Fibroblast of lung (primary cell): ENCODE data around the gene SWT1. TPM values are rescaled to one million over a fixed set of nuclear protein-coding genes. Genes with fewer than 3 reads are reported as not detected.

Experiments used
- DNase-seq, 2 donors: peaks; one replicate each; pipeline versions ENCODE4 v3.0.0 to v3.0.0-alpha.2; 2010; ENCODE audit warnings: low read depth in 2 of 2
- H2AFZ ChIP-seq: 2 replicates; pipeline ENCODE4 v1.5.1; 2012; ENCODE audit warnings: low read length, control low read depth, inconsistent platforms
- H3K27ac ChIP-seq: 2 replicates; pipeline ENCODE4 v1.5.1; 2011; ENCODE audit warnings: low read length, control low read depth; ENCODE audit not compliant: insufficient read depth
- H3K27me3 ChIP-seq: 2 replicates; pipeline ENCODE4 v1.5.1; 2011; ENCODE audit warnings: mild to moderate bottlenecking, low read length; ENCODE audit not compliant: control insufficient read depth, insufficient read depth
- H3K36me3 ChIP-seq: 2 replicates; pipeline ENCODE4 v1.5.1; 2011; ENCODE audit warnings: low read length; ENCODE audit not compliant: control insufficient read depth, insufficient read depth
- H3K4me1 ChIP-seq: 2 replicates; pipeline ENCODE4 v1.5.1; 2011; ENCODE audit warnings: low read length; ENCODE audit not compliant: control insufficient read depth, insufficient read depth; ENCODE audit errors: extremely low read depth
- H3K4me2 ChIP-seq: 2 replicates; pipeline ENCODE4 v1.5.1; 2011; ENCODE audit warnings: low read length, control low read depth; ENCODE audit not compliant: insufficient read depth; ENCODE audit errors: extremely low read depth
- H3K4me3 ChIP-seq, 4 experiments: fragments of 200-600 bp in 1 of 4; sonication (generic) in 1 of 4; replicated peaks in 1 of 4; 2 replicates each; pipeline ENCODE4 v1.5.1; 2011 to 2016; ENCODE audit warnings: low read length in 4 of 4, low read depth in 3 of 4, mild to moderate bottlenecking in 3 of 4, control low read depth in 2 of 4, inconsistent platforms in 1 of 4, mixed read lengths in 1 of 4; ENCODE audit not compliant: insufficient read depth in 1 of 4; ENCODE audit errors: control extremely low read depth in 1 of 4
- H3K79me2 ChIP-seq: 2 replicates; pipeline ENCODE4 v1.5.1; 2012; ENCODE audit warnings: mild to moderate bottlenecking, low read length, inconsistent platforms; ENCODE audit not compliant: control insufficient read depth, insufficient read depth
- H3K9ac ChIP-seq: 2 replicates; pipeline ENCODE4 v1.5.1; 2011; ENCODE audit warnings: mild to moderate bottlenecking, low read length, control low read depth; ENCODE audit not compliant: insufficient read depth
- H3K9me3 ChIP-seq: 2 replicates; pipeline ENCODE4 v1.5.1; 2012; ENCODE audit warnings: low read depth, low read length; ENCODE audit not compliant: control insufficient read depth, insufficient read depth
- H4K20me1 ChIP-seq: 2 replicates; pipeline ENCODE4 v1.5.1; 2011; ENCODE audit warnings: low read length; ENCODE audit not compliant: control insufficient read depth, insufficient read depth; ENCODE audit errors: extremely low read depth
- EZH2 ChIP-seq: IDR thresholded peaks from 2 replicates; pipeline ENCODE4 v1.5.1; 2012; ENCODE audit warnings: low read length, control low read depth, mild to moderate bottlenecking; ENCODE audit errors: missing control alignments
- polyA plus RNA-seq, 2 donors: library from polyadenylated mRNA; depleted of rRNA in 1 of 2; stranded (reverse) in 1 of 2; unstranded in 1 of 2; fragments of >200 nt; gene quantifications; 2 replicates each; pipeline ENCODE4 v1.2.1, GENCODE V29; 2011 to 2012; ENCODE audit warnings: missing spikeins in 1 of 2
- total RNA-seq: library from RNA; depleted of rRNA; stranded (reverse); fragments of >200 nt; gene quantifications from 2 replicates; pipeline ENCODE4 v1.2.1, GENCODE V29; 2014
- TF ChIP-seq, protein P1 (sequence below), 2 donors: IDR thresholded peaks in 1 of 2; conservative IDR thresholded peaks in 1 of 2; 1 replicate in 1 of 2; 2 replicates in 1 of 2; pipeline ENCODE4 v1.5.1; 2011 to 2012; ENCODE audit warnings: low read length in 2 of 2, control low read depth in 1 of 2, inconsistent platforms in 1 of 2, low read depth in 1 of 2, mild to moderate bottlenecking in 1 of 2

The SWT1 gene
- total and polyA plus RNA-seq, 2 donors (not counting 1 experiment from before 2014, with no cell fraction given) = 3.4 to 8.4 TPM

GRCh38 chr1:185263780-185264179, 106.8 kb downstream of the SWT1 start:
- Histone ChIP-seq H3K4me2 (no peak overlapping the region), H3K9me3 (no peaks in the 10 kb centered on the region), H3K36me3 (no peaks in the 10 kb centered on the region), H3K27ac (no peak overlapping the region), H2AFZ (no peak overlapping the region), H3K9ac (no peak overlapping the region), H3K79me2 (no peaks in the 10 kb centered on the region), H3K4me1 (no peaks in the 10 kb centered on the region), H3K4me3 (no peak overlapping the region), H4K20me1 (no peaks in the 10 kb centered on the region), H3K27me3 (no peaks in the 10 kb centered on the region)
- DNase-seq = no peak
- TF ChIP-seq, protein P1, sequence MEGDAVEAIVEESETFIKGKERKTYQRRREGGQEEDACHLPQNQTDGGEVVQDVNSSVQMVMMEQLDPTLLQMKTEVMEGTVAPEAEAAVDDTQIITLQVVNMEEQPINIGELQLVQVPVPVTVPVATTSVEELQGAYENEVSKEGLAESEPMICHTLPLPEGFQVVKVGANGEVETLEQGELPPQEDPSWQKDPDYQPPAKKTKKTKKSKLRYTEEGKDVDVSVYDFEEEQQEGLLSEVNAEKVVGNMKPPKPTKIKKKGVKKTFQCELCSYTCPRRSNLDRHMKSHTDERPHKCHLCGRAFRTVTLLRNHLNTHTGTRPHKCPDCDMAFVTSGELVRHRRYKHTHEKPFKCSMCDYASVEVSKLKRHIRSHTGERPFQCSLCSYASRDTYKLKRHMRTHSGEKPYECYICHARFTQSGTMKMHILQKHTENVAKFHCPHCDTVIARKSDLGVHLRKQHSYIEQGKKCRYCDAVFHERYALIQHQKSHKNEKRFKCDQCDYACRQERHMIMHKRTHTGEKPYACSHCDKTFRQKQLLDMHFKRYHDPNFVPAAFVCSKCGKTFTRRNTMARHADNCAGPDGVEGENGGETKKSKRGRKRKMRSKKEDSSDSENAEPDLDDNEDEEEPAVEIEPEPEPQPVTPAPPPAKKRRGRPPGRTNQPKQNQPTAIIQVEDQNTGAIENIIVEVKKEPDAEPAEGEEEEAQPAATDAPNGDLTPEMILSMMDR (conservative IDR thresholded peaks at IDR 0.05 in 1 of 2, IDR thresholded peaks at IDR 0.05 in 1 of 2; ENCODE audit: low read depth in 1 of 2, low read length in 2 of 2) = no peak
- no peak for TF ChIP-seq EZH2

- Histone ChIP-seq H2AFZ (no peak overlapping the region), H3K4me3 (no peak overlapping the region), H3K27me3 (no peaks in the 10 kb centered on the region), H3K4me1 (no peaks in the 10 kb centered on the region), H4K20me1 (no peaks in the 10 kb centered on the region), H3K36me3 (no peaks in the 10 kb centered on the region), H3K79me2 (no peaks in the 10 kb centered on the region), H3K9ac (no peak overlapping the region), H3K4me2 (no peak overlapping the region), H3K27ac (no peak overlapping the region), H3K9me3 (no peaks in the 10 kb centered on the region)
- no peak for TF ChIP-seq EZH2
- TF ChIP-seq, protein P1 (conservative IDR thresholded peaks at IDR 0.05 in 1 of 2, IDR thresholded peaks at IDR 0.05 in 1 of 2; ENCODE audit: low read depth in 1 of 2, low read length in 2 of 2) = no peak
- no peak for DNase-seq
These were observed 108.3 kb downstream of the SWT1 start for GRCh38 chr1:185265314-185265713.

GRCh38 chr1:185267301-185267700, 110.3 kb downstream of the SWT1 start:
- Histone ChIP-seq H3K79me2 (no peaks in the 10 kb centered on the region), H4K20me1 (no peaks in the 10 kb centered on the region), H3K4me2 (no peak overlapping the region), H3K27ac (no peak overlapping the region), H3K4me1 (no peaks in the 10 kb centered on the region), H3K27me3 (no peaks in the 10 kb centered on the region), H3K9ac (no peak overlapping the region), H3K4me3 (no peak overlapping the region), H3K9me3 (no peaks in the 10 kb centered on the region), H3K36me3 (no peaks in the 10 kb centered on the region), H2AFZ (no peak overlapping the region)
- no peak for TF ChIP-seq EZH2
- TF ChIP-seq, protein P1 (conservative IDR thresholded peaks at IDR 0.05 in 1 of 2, IDR thresholded peaks at IDR 0.05 in 1 of 2; ENCODE audit: low read depth in 1 of 2, low read length in 2 of 2) = no peak
- DNase-seq = no peak
